GM12878 (cell line): ENCODE data around the gene SYN1.

Experiments
- CTCF ChIP-seq, 3 experiments: IDR thresholded peaks in 2 of 3; conservative IDR thresholded peaks in 1 of 3; 2 replicates each; pipeline ENCODE4 v1.5.1; 2011; ENCODE audit warnings: low read depth in 3 of 3, low read length in 3 of 3, mild to moderate bottlenecking in 3 of 3, control low read depth in 2 of 3, moderate library complexity in 2 of 3, inconsistent platforms in 1 of 3, mixed read lengths in 1 of 3; ENCODE audit not compliant: control insufficient read depth in 2 of 3, insufficient read depth in 1 of 3; ENCODE audit errors: extremely low read depth in 1 of 3
- NFIC ChIP-seq: IDR thresholded peaks from 2 replicates; pipeline ENCODE4 v1.6.1; 2012; ENCODE audit warnings: low read depth, mild to moderate bottlenecking, inconsistent platforms, low read length, moderate library complexity
- NFYA ChIP-seq: IDR thresholded peaks from 2 replicates; pipeline ENCODE4 v1.6.1; 2011; ENCODE audit warnings: low read depth, mild to moderate bottlenecking, low read length, improper control_type of control experiment, borderline replicate concordance
- POLR2A ChIP-seq: IDR thresholded peaks from 2 replicates; pipeline ENCODE4 v1.6.1; 2011; ENCODE audit warnings: low read depth, mild to moderate bottlenecking, low read length
- POLR2AphosphoS5 ChIP-seq: IDR thresholded peaks from 2 replicates; pipeline ENCODE4 v1.6.1; 2011; ENCODE audit warnings: mild to moderate bottlenecking, low read length, inconsistent platforms
- RAD51 ChIP-seq: fragments of 450-650 bp; IDR thresholded peaks from 2 replicates; pipeline ENCODE4 v1.6.1; 2016; ENCODE audit warnings: moderate library complexity, mild to moderate bottlenecking, inconsistent platforms
- ZNF207 ChIP-seq: fragments of 450-650 bp; IDR thresholded peaks from 2 replicates; pipeline ENCODE4 v1.6.1; 2014; ENCODE audit warnings: antibody characterized with exemption, mild to moderate bottlenecking, borderline replicate concordance

- TF ChIP-seq POLR2AphosphoS5, result no peak
- no peak for TF ChIP-seq NFYA
- TF ChIP-seq RAD51, result no peak
- TF ChIP-seq CTCF (IDR thresholded peaks at IDR 0.05 in 2 of 3, conservative IDR thresholded peaks at IDR 0.05 in 1 of 3; ENCODE audit: control insufficient read depth in 2 of 3, extremely low read depth in 1 of 3, insufficient read depth in 1 of 3, low read depth in 3 of 3, low read length in 3 of 3), result peak in 2 of 3 experiments; percentile 24 to 40; a peak in 3 of 6 replicates
- no peak for TF ChIP-seq POLR2A
- no peak for TF ChIP-seq NFIC
- no peak for TF ChIP-seq ZNF207
Observed at GRCh38 chrX:47540754-47541538, 78.7 kb downstream of the SYN1 start.
